SK-N-SH treated with all-trans-retinoic acid at 6 μM for 48 hours (cell line): ENCODE measurements around the gene SLX4IP.
A peak's percentile ranks its signal among the peaks of the same experiment; 100 is the strongest.

Experiments used
- ATAC-seq: fragments of 200-7000 bp; cut with Tn5 transposase; 3 replicates; pipeline ENCODE4 v1.9.1; 2020; ENCODE audit warnings: mild to moderate bottlenecking, moderate library complexity
- ARNTL ChIP-seq: fragments of 450-650 bp; formaldehyde crosslinking; IDR thresholded peaks from 2 replicates; pipeline ENCODE4 v1.5.0; 2020; ENCODE audit warnings: low read depth, mild to moderate bottlenecking, moderate library complexity, borderline replicate concordance
- BACH2 ChIP-seq: fragments of 250-450 bp; sonication (Bioruptor Pico); IDR thresholded peaks from 2 replicates; pipeline ENCODE4 v1.9.0; 2021; ENCODE audit warnings: mild to moderate bottlenecking, borderline replicate concordance
- CREB5 ChIP-seq: fragments of 250-450 bp; sonication (Bioruptor Pico); IDR thresholded peaks from 2 replicates; pipeline ENCODE4 v1.5.1; 2020; ENCODE audit warnings: low read depth, mild to moderate bottlenecking, moderate library complexity
- CSDC2 ChIP-seq: fragments of 250-450 bp; sonication (Bioruptor Pico); IDR thresholded peaks from 2 replicates; pipeline ENCODE4 v1.5.0; 2020; ENCODE audit warnings: mild to moderate bottlenecking, moderate library complexity
- CSRNP3 ChIP-seq: fragments of 250-450 bp; sonication (Bioruptor Pico); IDR thresholded peaks from 2 replicates; pipeline ENCODE4 v1.5.1; 2021; ENCODE audit warnings: mild to moderate bottlenecking, moderate library complexity
- ESRRG ChIP-seq: fragments of 250-450 bp; sonication (Bioruptor Pico); IDR thresholded peaks from 2 replicates; pipeline ENCODE4 v1.6.1; 2021; ENCODE audit warnings: mild to moderate bottlenecking
- GLIS3 ChIP-seq: fragments of 250-450 bp; sonication (Bioruptor Pico); IDR thresholded peaks from 2 replicates; pipeline ENCODE4 v1.5.0; 2020; ENCODE audit warnings: mild to moderate bottlenecking, moderate library complexity
- OSR1 ChIP-seq: fragments of 250-450 bp; sonication (Bioruptor Pico); IDR thresholded peaks from 2 replicates; pipeline ENCODE4 v1.8.0; 2022; ENCODE audit warnings: moderate library complexity, mild to moderate bottlenecking, inconsistent platforms
- PATZ1 ChIP-seq: fragments of 250-450 bp; sonication (Bioruptor Pico); IDR thresholded peaks from 2 replicates; pipeline ENCODE4 v1.8.0; 2020; ENCODE audit warnings: mild to moderate bottlenecking, moderate library complexity, borderline replicate concordance
- POU6F1 ChIP-seq: fragments of 250-450 bp; sonication (Bioruptor Pico); IDR thresholded peaks from 2 replicates; pipeline ENCODE4 v1.8.0; 2021; ENCODE audit warnings: low read depth, mild to moderate bottlenecking, moderate library complexity, borderline replicate concordance
- RARB ChIP-seq: fragments of 250-450 bp; sonication (Bioruptor Pico); IDR thresholded peaks from 2 replicates; pipeline ENCODE4 v1.8.0; 2021; ENCODE audit warnings: mild to moderate bottlenecking, moderate library complexity
- SNAI2 ChIP-seq: fragments of 250-450 bp; sonication (Bioruptor Pico); IDR thresholded peaks from 2 replicates; pipeline ENCODE4 v1.5.0; 2020; ENCODE audit warnings: mild to moderate bottlenecking, moderate library complexity
- TCF4 ChIP-seq: fragments of 250-450 bp; sonication (Bioruptor Pico); IDR thresholded peaks from 2 replicates; pipeline ENCODE4 v1.8.0; 2021; ENCODE audit warnings: mild to moderate bottlenecking, moderate library complexity, borderline replicate concordance
- TOX ChIP-seq: fragments of 250-450 bp; sonication (Bioruptor Pico); IDR thresholded peaks from 2 replicates; pipeline ENCODE4 v1.8.0; 2021; ENCODE audit warnings: mild to moderate bottlenecking, moderate library complexity, borderline replicate concordance
- TSHZ2 ChIP-seq: fragments of 250-450 bp; sonication (Bioruptor Pico); IDR thresholded peaks from 2 replicates; pipeline ENCODE4 v1.5.0; 2020; ENCODE audit warnings: mild to moderate bottlenecking, moderate library complexity
- ZC3H10 ChIP-seq: fragments of 250-450 bp; sonication (Bioruptor Pico); IDR thresholded peaks from 2 replicates; pipeline ENCODE4 v1.5.1; 2021; ENCODE audit warnings: mild to moderate bottlenecking, moderate library complexity
- ZFP3 ChIP-seq: fragments of 250-450 bp; sonication (Bioruptor Pico); IDR thresholded peaks from 2 replicates; pipeline ENCODE4 v1.5.0; 2020; ENCODE audit warnings: mild to moderate bottlenecking, moderate library complexity
- ZFP30 ChIP-seq: fragments of 450-650 bp; formaldehyde crosslinking; IDR thresholded peaks from 2 replicates; pipeline ENCODE4 v1.5.0; 2022; ENCODE audit warnings: mild to moderate bottlenecking, moderate library complexity
- ZNF565 ChIP-seq: fragments of 450-650 bp; formaldehyde crosslinking; conservative IDR thresholded peaks from 2 replicates; pipeline ENCODE4 v1.5.0; 2020; ENCODE audit warnings: low read depth, mild to moderate bottlenecking, moderate library complexity
- ZNF70 ChIP-seq: fragments of 450-650 bp; formaldehyde crosslinking; IDR thresholded peaks from 2 replicates; pipeline ENCODE4 v1.5.0; 2020; ENCODE audit warnings: mild to moderate bottlenecking, moderate library complexity
- ZNF8 ChIP-seq: fragments of 450-650 bp; formaldehyde crosslinking; IDR thresholded peaks from 2 replicates; pipeline ENCODE4 v1.5.0; 2020; ENCODE audit warnings: mild to moderate bottlenecking, moderate library complexity

Gene SLX4IP

GRCh38 chr20:10504994-10505730 lies 70.1 kb downstream of the SLX4IP start (continued):
- no peak for TF ChIP-seq ZNF70

GRCh38 chr20:10505827-10506226 lies 70.7 kb downstream of the SLX4IP start:
- TF ChIP-seq ZFP30 (CRISPR knock-in tag) (no peak), TOX (no peak), GLIS3 (CRISPR knock-in tag) (no peak)
- no peak for ATAC-seq

GRCh38 chr20:10507052-10507451 lies 71.9 kb downstream of the SLX4IP start:
- no peak for TF ChIP-seq ARNTL (CRISPR knock-in tag)
- no peak for TF ChIP-seq PATZ1 (CRISPR knock-in tag)
- no peak for TF ChIP-seq ZNF8 (CRISPR knock-in tag)
- no peak for TF ChIP-seq ESRRG
- TF ChIP-seq CSRNP3 (CRISPR knock-in tag), result no peak
- no peak for TF ChIP-seq ZC3H10 (CRISPR knock-in tag)
- TF ChIP-seq ZNF565 (CRISPR knock-in tag), result no peak
- no peak for TF ChIP-seq GLIS3 (CRISPR knock-in tag)
- no peak for TF ChIP-seq TOX
- no peak for TF ChIP-seq POU6F1 (CRISPR knock-in tag)
- no peak for TF ChIP-seq TSHZ2
- no peak for TF ChIP-seq CREB5
- TF ChIP-seq CSDC2 (CRISPR knock-in tag), result no peak
- no peak for TF ChIP-seq RARB (CRISPR knock-in tag)
- no peak for TF ChIP-seq OSR1
- TF ChIP-seq SNAI2 (CRISPR knock-in tag), result no peak
- TF ChIP-seq TCF4 (CRISPR knock-in tag), result no peak
- TF ChIP-seq ZFP3, result no peak
- no peak for TF ChIP-seq BACH2 (CRISPR knock-in tag)
- no peak for ATAC-seq

- peak; percentile 48 for ATAC-seq
- TF ChIP-seq ARNTL (CRISPR knock-in tag), result no peak
Observed at GRCh38 chr20:10508060-10508459, 73.0 kb downstream of the SLX4IP start.
